GM13977 (cell line): Measurements from ENCODE around the gene NADK.

Experiments
- DNase-seq: peaks from one replicate; pipeline ENCODE4 v3.0.0; 2012; ENCODE audit warnings: low spot score
- CTCF ChIP-seq: IDR thresholded peaks from 2 replicates; pipeline ENCODE4 v1.5.1; 2012; ENCODE audit warnings: mild to moderate bottlenecking, control low read depth; ENCODE audit not compliant: insufficient read depth; ENCODE audit errors: extremely low read depth, missing control alignments
- in situ Hi-C: fragments of 300-500 bp; cut with MboI; formaldehyde crosslinking; loops from one replicate; pipeline ENCODE4 v1.12.0; 2022; ENCODE audit warnings: low sequenced_read_pairs, low pct_unique_long_range_greater_than_20kb, mixed read lengths, inconsistent platforms; ENCODE audit not compliant: unreplicated experiment

The NADK gene

GRCh38 chr1:1815606-1816281 lies 37.5 kb upstream of the NADK start:
- DNase-seq = no peak
- TF ChIP-seq CTCF = no peak
- in situ Hi-C loops = no loop called here

- no peak for DNase-seq
- in situ Hi-C loops = no loop called here
- no peak for TF ChIP-seq CTCF
Measured at GRCh38 chr1:1809489-1809888, 31.2 kb upstream of the NADK start.

- in situ Hi-C loops = no loop called here
- no peak for TF ChIP-seq CTCF
- no peak for DNase-seq
Measured at GRCh38 chr1:1808206-1808605, 29.9 kb upstream of the NADK start.

- in situ Hi-C loops = no loop called here
- no peak for TF ChIP-seq CTCF
- DNase-seq = no peak
Measured at GRCh38 chr1:1806890-1807289, 28.6 kb upstream of the NADK start.

GRCh38 chr1:1804301-1804700 lies 26.0 kb upstream of the NADK start:
- TF ChIP-seq CTCF = no peak
- no peak for DNase-seq
- in situ Hi-C loops = no loop called here

- no peak for DNase-seq
- in situ Hi-C loops = no loop called here
- TF ChIP-seq CTCF = no peak
Measured at GRCh38 chr1:1802871-1803270, 24.6 kb upstream of the NADK start.
